Measurements from ENCODE around the gene SLC6A6.

The SLC6A6 gene

GRCh38 chr3:14494279-14494972 is 92.0 kb downstream of the SLC6A6 start:
- H3K27ac ChIP-seq (ENCODE audit: low read depth, low read length), result no peak overlapping the region
- H3K79me2 ChIP-seq (ENCODE audit: insufficient read depth, low read length), result no peaks in the 10 kb centered on the region
- H3F3A ChIP-seq (ENCODE audit: insufficient read depth), result no peaks in the 10 kb centered on the region
- no peaks in the 10 kb centered on the region for H3K27me3 ChIP-seq (ENCODE audit: low read length)
- H3K9me2 ChIP-seq (replicated peaks; ENCODE audit: insufficient read depth, low read length), result no peaks in the 10 kb centered on the region
- no peak overlapping the region for H3K4me2 ChIP-seq (ENCODE audit: low read depth, low read length, poor library complexity, severe bottlenecking)
- no peak overlapping the region for H2AFZ ChIP-seq (ENCODE audit: low read depth, low read length, severe bottlenecking)
- no peaks in the 10 kb centered on the region for H3K36me3 ChIP-seq (ENCODE audit: low read length)
- H3K9me3 ChIP-seq (ENCODE audit: insufficient read depth, low read length), result no peaks in the 10 kb centered on the region
- no peak overlapping the region for H3K9ac ChIP-seq (ENCODE audit: low read length)
- no peaks in the 10 kb centered on the region for H4K20me1 ChIP-seq (ENCODE audit: low read depth, low read length)
- TF ChIP-seq EZH2phosphoT487 (conservative IDR thresholded peaks at IDR 0.05; ENCODE audit: low read length), result no peak
- TF ChIP-seq CTCF (IDR thresholded peaks at IDR 0.05; ENCODE audit: insufficient read depth, low read length, poor library complexity, severe bottlenecking), result no peak
- H3K4me3 ChIP-seq (ENCODE audit: insufficient read depth, low read length, poor library complexity, severe bottlenecking), result no peak overlapping the region

GRCh38 chr3:14494973-14495300 is 92.5 kb downstream of the SLC6A6 start:
- H3K27ac ChIP-seq (ENCODE audit: low read depth, low read length), result no peak overlapping the region
- no peaks in the 10 kb centered on the region for H3K79me2 ChIP-seq (ENCODE audit: insufficient read depth, low read length)
- no peaks in the 10 kb centered on the region for H4K20me1 ChIP-seq (ENCODE audit: low read depth, low read length)
- no peaks in the 10 kb centered on the region for H3K36me3 ChIP-seq (ENCODE audit: low read length)
- H3K4me2 ChIP-seq (ENCODE audit: low read depth, low read length, poor library complexity, severe bottlenecking), result no peak overlapping the region
- H2AFZ ChIP-seq (ENCODE audit: low read depth, low read length, severe bottlenecking), result no peak overlapping the region
- no peaks in the 10 kb centered on the region for H3K9me3 ChIP-seq (ENCODE audit: insufficient read depth, low read length)
- H3F3A ChIP-seq (ENCODE audit: insufficient read depth), result no peaks in the 10 kb centered on the region
- H3K4me3 ChIP-seq (ENCODE audit: insufficient read depth, low read length, poor library complexity, severe bottlenecking), result no peak overlapping the region
- H3K9ac ChIP-seq (ENCODE audit: low read length), result no peak overlapping the region
- no peaks in the 10 kb centered on the region for H3K9me2 ChIP-seq (replicated peaks; ENCODE audit: insufficient read depth, low read length)
- TF ChIP-seq EZH2phosphoT487 (conservative IDR thresholded peaks at IDR 0.05; ENCODE audit: low read length), result no peak
- TF ChIP-seq CTCF (IDR thresholded peaks at IDR 0.05; ENCODE audit: insufficient read depth, low read length, poor library complexity, severe bottlenecking), result no peak
- no peaks in the 10 kb centered on the region for H3K27me3 ChIP-seq (ENCODE audit: low read length)

- Histone ChIP-seq H3K9ac (ENCODE audit: low read length) (no peak overlapping the region), H3K4me2 (ENCODE audit: low read depth, low read length, poor library complexity, severe bottlenecking) (no peak overlapping the region), H3K27me3 (ENCODE audit: low read length) (no peaks in the 10 kb centered on the region), H3K27ac (ENCODE audit: low read depth, low read length) (no peak overlapping the region), H3K79me2 (ENCODE audit: insufficient read depth, low read length) (no peaks in the 10 kb centered on the region), H3K4me3 (ENCODE audit: insufficient read depth, low read length, poor library complexity, severe bottlenecking) (no peak overlapping the region), H3K9me2 (replicated peaks; ENCODE audit: insufficient read depth, low read length) (no peaks in the 10 kb centered on the region), H3F3A (ENCODE audit: insufficient read depth) (no peaks in the 10 kb centered on the region), H3K9me3 (ENCODE audit: insufficient read depth, low read length) (no peaks in the 10 kb centered on the region), H2AFZ (ENCODE audit: low read depth, low read length, severe bottlenecking) (no peak overlapping the region), H4K20me1 (ENCODE audit: low read depth, low read length) (no peaks in the 10 kb centered on the region), H3K36me3 (ENCODE audit: low read length) (no peaks in the 10 kb centered on the region)
- no peak for TF ChIP-seq EZH2phosphoT487 (conservative IDR thresholded peaks at IDR 0.05; ENCODE audit: low read length)
- TF ChIP-seq CTCF (IDR thresholded peaks at IDR 0.05; ENCODE audit: insufficient read depth, low read length, poor library complexity, severe bottlenecking), result no peak
Measured at GRCh38 chr3:14496351-14496750, 93.9 kb downstream of the SLC6A6 start.

All from SU-DHL-6 (cell line).